GM19099 (cell line): ENCODE data around the gene AP3D1.

Source experiments
- POLR2A ChIP-seq: IDR thresholded peaks from 3 replicates; pipeline ENCODE4 v1.6.1; 2011; ENCODE audit warnings: low read depth; ENCODE audit not compliant: insufficient read length; ENCODE audit errors: extremely low read depth

AP3D1 gene

DNA sequence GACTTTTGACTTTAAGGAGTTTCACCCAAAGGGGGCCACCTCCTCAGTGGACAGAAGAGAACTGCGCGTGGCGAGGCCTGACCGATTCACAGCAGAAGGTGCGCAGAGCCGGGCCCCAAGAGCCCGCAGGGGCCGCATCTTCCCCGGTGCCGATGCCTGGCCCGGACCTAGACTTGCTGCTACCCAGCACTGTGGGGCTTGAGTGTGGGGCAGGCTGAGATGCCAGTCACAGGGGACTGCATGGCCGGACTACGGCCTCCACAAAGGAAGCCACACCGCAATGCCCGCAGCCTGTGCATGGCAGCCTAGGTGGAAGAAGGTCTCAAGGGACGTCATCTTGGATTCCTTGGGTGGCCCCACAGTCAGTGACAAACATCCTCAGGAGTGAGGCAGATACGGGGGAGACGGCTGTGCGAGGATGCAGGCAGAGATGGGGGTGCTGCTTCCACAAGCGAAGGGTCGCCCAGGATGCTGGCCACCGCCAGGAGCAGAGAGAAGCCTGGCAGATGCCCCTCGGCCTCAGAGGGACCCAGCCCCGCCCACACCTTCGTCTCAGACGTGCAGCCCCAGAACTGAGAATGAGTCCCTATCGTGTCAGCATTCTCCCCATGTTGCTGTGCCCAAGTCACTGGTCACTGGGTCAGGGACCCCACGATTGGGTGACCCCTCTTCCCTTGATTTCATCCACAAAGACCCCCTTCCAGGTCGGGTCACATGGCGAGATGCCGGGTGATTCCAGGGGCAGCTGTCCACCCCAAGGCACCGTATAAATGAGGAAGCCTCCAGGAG is 72.1 kb downstream of the AP3D1 start:
- peak; percentile 29 for TF ChIP-seq POLR2A

DNA sequence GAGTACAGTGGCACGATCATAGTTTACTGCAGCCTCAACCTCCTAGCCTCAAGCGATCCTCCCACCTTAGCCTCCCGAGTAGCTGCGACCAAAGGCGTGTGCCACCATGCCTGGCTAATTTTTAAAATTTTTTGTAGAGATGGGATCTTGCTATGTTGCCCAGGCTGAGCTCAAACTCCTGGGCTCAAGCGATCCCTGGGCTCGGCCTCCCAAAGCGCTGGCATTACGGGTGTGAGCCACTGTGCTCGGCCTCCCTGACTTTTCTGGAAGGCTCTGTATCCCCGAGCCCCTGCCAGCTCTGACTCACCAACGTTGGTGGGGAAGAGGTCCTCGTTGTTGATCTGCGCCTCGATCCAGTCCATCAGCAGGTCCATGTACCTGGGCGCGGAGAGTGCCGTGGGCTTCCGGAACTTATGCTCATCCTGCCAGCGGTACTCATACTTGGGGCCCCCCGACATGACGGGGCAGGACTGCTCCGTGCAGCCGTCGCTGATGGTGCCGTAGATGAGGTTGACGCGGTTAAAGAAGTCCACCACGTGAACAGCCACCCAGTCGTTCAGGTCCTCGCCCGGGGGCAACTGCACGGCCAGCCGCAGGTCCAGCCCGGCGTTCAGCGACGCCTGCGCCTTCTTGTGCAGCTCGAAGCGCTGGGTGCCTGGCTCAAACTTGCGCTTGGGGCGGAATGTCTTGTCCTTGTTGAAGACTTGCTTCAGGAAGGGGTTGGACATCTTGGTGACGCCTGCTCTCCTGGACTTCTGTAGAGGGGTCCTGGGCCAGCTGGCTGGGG is 73.3 kb downstream of the AP3D1 start:
- no peak for TF ChIP-seq POLR2A

DNA sequence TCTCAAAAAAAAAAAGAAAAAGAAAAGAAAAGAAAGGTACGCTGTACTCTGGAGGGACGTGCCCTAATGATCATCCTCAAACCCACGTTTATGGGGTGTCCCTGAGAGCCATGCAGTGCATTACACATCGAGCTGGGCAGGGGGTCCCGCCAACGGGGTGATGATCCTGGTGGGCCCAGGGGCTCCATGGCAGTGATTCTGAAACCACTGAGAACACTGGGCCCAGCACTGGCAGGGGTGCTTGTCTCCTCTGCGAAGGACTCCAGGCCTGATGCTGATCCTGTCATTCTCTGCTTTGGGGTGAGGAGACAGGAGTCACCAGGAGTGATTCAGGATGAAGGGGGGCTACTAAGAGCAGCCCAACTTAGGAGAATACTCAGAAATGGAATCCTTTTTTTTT is 74.0 kb downstream of the AP3D1 start:
- TF ChIP-seq POLR2A, result no peak

DNA sequence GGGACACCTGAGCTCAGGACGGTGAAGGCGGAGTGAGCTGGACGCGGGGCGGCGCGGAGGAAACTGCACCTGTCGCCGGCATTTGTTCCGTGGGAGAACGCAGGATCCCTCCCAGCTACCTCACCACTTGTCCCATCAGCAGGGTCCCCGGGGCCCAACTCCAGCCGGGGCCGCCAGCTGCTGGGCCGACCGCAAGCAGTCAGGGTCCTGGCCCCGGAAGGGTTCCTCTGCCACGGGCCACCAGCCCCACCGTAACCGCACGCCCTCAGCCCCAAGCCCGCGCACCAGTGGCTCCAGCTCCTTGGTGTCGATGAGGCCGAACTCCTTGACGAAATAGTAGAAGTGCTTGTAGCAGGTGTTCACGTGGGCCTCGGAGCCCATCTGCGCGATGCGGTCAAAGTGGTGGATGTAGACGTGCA is 74.8 kb downstream of the AP3D1 start:
- no peak for TF ChIP-seq POLR2A

DNA sequence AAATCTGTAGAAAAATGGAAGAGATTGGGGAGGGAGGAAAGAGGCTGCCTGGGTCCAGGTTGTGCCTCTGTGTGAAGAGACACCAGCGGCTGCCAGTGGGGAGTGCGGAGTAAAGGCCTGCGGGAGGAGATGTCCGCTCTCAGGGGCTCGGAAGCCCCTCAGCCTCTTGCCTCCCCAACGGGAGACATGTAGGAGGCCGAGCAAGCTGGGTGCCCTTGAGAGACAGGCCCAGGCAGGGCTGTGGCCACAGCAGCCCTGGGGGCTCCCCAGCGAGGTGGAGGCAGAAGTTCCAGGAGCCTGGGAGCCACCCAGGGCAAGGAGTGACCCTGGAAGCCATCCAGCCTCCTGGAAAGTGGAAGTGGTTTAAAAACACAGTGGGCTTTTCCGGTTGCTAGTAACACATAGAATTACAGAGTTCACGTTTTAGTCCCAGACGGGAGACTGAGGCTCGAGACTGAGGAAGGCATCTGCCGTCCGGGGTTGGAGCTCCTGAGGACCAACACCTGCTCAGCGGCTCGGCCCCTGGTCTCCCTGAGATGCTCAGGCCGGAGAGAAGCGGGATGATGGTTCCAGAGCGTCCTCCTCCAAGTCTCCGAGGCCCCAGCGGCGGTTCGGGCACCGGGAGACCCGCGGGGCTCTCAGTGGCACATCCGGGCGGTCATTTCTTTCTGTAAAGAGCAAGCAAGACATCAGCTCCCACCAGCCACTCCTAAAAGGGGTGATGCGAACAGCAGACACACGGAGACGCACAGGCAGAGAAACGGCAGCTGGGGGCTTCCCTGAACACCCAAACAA is 78.4 kb downstream of the AP3D1 start:
- TF ChIP-seq POLR2A, result no peak

DNA sequence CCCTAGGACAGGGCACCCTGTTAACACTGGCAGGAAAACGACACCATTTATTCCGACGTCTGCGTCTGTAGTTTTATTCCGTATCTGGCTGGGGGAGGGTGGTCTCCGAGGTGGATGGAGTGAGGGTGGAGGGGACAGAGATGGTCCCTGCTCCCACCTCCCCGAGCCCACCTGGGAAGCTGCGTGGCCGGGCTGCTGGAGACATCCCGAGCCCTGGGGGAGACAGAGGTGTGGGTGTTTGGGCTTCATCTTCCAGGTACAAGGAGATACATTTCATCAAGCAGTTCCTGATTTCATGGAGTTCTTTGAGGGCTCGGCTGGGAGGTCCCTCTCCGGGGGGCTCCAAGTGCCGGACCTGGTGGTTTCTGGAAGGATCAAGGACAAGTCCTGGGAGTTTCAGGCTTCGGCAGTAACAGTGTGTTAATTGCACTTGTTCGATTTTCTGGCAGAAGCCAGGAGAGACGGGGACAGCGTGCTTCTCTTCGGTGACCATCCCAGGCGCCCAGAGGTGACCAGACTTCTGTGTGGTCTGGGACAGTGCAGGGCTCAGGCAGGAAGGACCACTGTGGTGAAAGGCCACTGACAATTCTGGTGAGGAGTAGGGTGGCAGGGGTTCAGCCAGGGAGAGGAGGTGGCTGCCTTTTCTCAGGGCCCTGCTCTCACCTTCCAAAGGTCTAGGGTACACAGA is 80.2 kb downstream of the AP3D1 start:
- TF ChIP-seq POLR2A, result no peak

DNA sequence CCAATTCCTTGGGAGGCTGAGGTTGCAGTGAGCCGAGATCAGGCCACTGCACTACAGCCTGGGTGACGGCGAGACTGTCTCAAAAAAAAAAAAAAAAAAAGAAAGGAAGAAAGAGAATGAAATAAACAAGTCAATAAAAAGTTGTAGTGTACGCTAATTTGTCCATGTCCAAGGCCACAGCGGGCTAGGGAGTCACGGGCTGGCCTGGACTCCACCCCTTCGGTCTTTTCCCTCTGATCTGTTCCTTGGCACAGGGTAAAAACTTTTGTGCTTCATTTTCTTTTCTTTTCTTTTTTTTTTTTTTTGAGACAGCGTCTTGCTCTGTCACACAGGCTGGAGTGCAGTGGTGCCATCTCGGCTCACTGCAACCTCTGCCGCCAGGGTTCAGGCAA is 80.9 kb downstream of the AP3D1 start:
- no peak for TF ChIP-seq POLR2A

DNA sequence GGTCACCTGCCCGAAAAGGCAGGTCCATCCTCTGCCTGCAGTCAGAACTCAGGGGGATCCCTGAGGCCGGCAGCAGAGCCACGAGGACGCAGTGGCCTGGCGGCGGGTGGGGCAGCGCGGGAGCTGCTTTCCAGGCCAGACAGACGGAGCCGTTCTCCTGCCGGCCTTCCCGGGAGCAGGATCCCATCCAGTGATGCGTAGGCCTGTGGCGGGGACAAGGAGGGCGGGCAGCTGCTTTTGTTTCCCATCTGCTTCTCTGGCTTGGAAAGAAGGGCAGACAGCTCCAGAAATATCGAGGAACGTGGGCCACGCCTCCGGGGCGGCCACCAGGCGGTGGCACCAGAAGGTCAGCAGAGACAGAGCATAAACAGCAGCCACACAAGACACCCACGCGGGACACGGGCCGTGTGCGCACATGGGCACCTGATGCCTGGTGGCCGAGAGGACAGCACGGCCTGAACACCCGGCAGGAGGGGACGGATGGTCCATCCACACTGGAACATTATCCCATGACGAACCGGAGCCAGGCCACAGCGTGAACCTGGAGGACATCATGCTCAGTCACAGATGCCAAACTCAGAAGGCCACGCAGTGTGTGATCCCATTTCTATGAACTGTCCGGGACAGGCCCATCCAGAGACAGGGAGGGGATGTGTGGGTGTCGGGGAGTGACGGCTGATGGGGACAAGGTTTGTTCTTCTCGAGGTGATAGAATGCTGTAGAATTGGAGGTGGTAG is 86.4 kb downstream of the AP3D1 start:
- TF ChIP-seq POLR2A, result no peak

DNA sequence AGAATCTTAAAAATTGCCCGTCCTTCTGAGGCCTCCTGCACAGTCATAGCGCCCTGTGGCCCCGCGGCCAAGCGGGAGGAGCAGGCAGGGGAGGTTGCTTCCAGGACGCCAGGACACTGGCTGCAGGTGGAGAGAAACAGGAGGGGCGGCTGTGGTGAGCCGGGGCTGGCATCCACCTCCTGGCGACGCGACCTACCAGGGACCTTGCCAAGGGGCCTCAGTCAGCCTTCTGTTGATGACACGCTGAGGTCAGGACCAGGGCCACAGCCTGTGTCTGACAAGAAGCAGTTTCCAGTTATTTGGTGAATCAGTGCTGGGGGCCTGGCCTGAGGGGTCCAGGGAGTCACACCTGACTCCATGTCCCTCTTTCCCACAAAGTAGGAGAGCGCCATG is 87.0 kb downstream of the AP3D1 start:
- TF ChIP-seq POLR2A, result no peak

DNA sequence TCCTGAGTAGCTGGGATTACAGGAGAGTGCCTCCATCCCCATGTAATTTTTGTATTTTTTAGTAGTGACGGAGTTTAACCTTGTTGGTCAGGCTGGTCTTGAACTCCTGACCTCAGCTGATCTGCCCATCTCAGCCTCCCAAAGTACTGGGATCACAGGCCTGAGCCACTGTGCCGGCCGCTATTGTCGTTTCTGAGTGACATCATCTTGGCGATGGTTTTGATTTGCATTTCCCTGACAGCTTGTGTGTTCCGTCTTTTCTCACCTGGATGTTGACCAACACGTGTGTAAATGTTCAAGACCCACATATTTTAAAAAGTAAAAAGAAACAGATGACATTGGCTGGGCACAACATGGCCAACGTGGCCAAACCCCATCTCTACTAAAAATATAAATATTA is 87.5 kb downstream of the AP3D1 start:
- TF ChIP-seq POLR2A, result no peak

DNA sequence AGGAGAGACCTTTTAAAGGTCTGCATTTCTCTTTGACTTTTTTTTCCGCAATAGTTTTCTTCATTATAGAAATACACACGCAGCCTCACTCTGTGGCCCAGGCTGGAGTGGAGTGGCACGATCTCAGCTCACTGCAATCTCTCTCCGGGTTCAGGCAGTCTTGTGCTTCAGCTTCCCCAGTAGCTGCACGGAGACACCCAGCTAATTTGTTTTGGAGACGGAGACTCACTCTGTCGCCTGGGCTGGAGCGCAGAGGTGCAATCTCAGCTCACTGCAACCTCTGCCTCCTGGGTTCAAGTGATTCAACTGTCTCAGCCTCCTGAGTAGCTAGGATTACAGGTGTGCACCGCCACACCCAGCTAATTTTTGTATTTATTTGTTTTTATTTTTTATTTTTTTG is 88.6 kb downstream of the AP3D1 start:
- no peak for TF ChIP-seq POLR2A

DNA sequence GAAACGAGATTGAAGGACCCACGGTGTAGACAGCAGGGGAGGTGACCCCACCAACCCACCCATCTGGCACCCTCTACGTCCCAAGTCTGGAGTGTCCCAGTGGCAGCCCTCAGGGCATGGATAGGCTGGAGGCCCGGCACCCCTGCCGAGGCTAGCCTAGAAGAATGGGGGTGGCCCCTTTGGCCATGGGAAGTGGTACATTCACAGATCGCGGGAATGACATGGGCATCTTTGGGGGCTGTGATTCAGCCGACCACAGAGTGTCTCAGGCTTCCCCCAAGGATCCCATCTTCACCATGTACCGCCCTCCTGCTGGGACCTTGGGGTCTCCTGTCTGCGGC is 89.0 kb downstream of the AP3D1 start:
- no peak for TF ChIP-seq POLR2A

DNA sequence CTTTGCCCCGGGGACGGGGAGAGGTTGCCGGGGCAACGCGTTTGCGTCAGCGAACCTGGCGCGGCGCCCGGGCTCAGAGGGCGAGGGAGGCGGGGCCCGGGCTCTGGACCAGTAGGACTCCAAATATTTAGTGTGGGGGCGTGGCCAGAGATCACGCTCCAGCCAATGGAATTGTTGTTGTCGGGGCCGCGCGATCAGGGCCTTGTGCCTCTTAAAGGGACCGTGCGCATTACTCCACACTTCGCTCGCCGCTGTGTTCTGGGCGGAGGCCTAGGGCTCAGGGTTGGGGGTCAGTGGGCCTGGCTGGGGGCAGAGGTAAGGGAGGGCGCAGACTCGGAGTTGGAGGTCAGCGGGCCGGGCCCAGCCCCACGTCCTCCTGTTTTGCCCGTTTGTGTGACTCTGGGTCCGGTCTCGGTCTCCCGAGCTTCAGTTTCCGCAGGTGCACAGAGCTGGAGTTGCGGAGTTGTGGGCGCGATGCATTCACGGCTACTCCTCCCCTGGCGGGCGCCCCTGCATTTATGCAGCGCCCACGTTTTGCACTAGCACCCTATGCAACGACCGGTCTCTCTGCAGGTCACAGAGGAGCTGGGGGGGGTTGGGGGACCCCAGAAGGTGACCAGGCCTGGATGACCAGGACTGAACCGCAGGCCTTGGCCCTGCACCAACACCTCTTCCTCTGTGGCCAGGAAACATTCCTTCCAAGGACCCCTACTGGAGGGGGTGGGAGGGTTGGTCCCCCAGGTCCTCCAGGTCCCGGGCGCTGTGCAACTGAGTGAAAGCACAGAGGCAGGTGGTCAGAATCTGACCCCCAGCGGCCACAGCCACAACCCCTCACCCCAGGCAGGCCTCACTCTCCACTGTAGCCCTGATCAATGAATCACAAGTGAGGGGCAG is 89.6 kb downstream of the AP3D1 start:
- TF ChIP-seq POLR2A, result peak; percentile 63
